Panc1 (cell line): Measurements from ENCODE around the gene VASP. TPM values are rescaled to one million over a fixed set of nuclear protein-coding genes. Genes with fewer than 3 reads are reported as not detected.

ENCODE experiments used
- ATAC-seq: fragments of 200-7000 bp; cut with Tn5 transposase; 2 replicates; pipeline ENCODE4 v1.9.1; 2020; ENCODE audit warnings: mild to moderate bottlenecking, moderate library complexity
- BruUV-seq: library from RNA; stranded (reverse); fragments of 400-500 nt; replicated peaks from 2 replicates; lab custom pipeline; 2021; lab: Mats Ljungman, UMichigan
- CTCF ChIA-PET: fragments of 300-600 bp; sonication (Branson Sonifier 250); formaldehyde crosslinking; loops from one replicate; lab custom pipeline; 2022; ENCODE audit warnings: antibody characterized with exemption; lab: Charles Lee
- POLR2A ChIA-PET: fragments of 300-600 bp; sonication (Branson Sonifier 250); formaldehyde crosslinking; loops from one replicate; lab custom pipeline; 2022; ENCODE audit warnings: antibody characterized with exemption; lab: Charles Lee
- DNase-seq: peaks from one replicate; pipeline ENCODE4 v3.0.0-alpha.2; 2010; ENCODE audit warnings: low read depth, low spot score
- H3K27ac ChIP-seq: 2 replicates; pipeline ENCODE4 v1.5.1; 2011; ENCODE audit warnings: mild to moderate bottlenecking, low read length, inconsistent platforms
- H3K27me3 ChIP-seq: fragments of 200-500 bp; sonication (Bioruptor generic); 2 replicates; pipeline ENCODE4 v1.6.0; 2014; ENCODE audit warnings: low read length, inconsistent platforms; ENCODE audit not compliant: control insufficient read depth, insufficient read depth
- H3K36me3 ChIP-seq: fragments of 200-500 bp; sonication (Bioruptor generic); 2 replicates; pipeline ENCODE4 v1.5.1; 2014; ENCODE audit warnings: inconsistent platforms, mild to moderate bottlenecking, low read length, moderate library complexity; ENCODE audit not compliant: control insufficient read depth, insufficient read depth
- H3K4me1 ChIP-seq: 2 replicates; pipeline ENCODE4 v1.5.1; 2011; ENCODE audit warnings: inconsistent platforms, mild to moderate bottlenecking, low read length, moderate library complexity; ENCODE audit not compliant: control insufficient read depth, insufficient read depth
- H3K4me3 ChIP-seq, 2 experiments: 2 replicates each; pipeline ENCODE4 v1.5.1; 2011 to 2012; ENCODE audit warnings: low read depth in 2 of 2, low read length in 2 of 2, mild to moderate bottlenecking in 2 of 2, inconsistent platforms in 1 of 2, moderate library complexity in 1 of 2
- H3K9me3 ChIP-seq: fragments of 200-500 bp; sonication (Bioruptor generic); 2 replicates; pipeline ENCODE4 v1.5.1; 2014; ENCODE audit warnings: low read depth, mild to moderate bottlenecking, inconsistent platforms, low read length, moderate library complexity; ENCODE audit not compliant: control insufficient read depth, insufficient read depth
- POLR2AphosphoS5 ChIP-seq: IDR thresholded peaks from 2 replicates; pipeline ENCODE4 v1.6.1; 2012; ENCODE audit warnings: mild to moderate bottlenecking, low read depth, low read length, moderate library complexity
- SIN3A ChIP-seq: IDR thresholded peaks from 2 replicates; pipeline ENCODE4 v1.6.1; 2012; ENCODE audit warnings: low read depth, mild to moderate bottlenecking, low read length, moderate library complexity, borderline replicate concordance; ENCODE audit not compliant: insufficient read depth
- TCF7L2 ChIP-seq: IDR thresholded peaks from 2 replicates; pipeline ENCODE4 v1.6.1; 2011; ENCODE audit warnings: mild to moderate bottlenecking, low read depth, low read length, inconsistent platforms
- in situ Hi-C: cut with HindIII; loops from 2 replicates; pipeline ENCODE4 v1.10.0; 2016; ENCODE audit warnings: low sequenced_read_pairs, low pct_unique_long_range_greater_than_20kb
- intact Hi-C: fragments of 100-400 bp; cut with micrococcal nuclease; formaldehyde crosslinking; loops from one replicate; pipeline ENCODE4 v1.10.0; 2022; ENCODE audit not compliant: unreplicated experiment
- total RNA-seq: library from RNA; stranded (reverse); gene quantifications from one replicate; pipeline ENCODE4 v1.2.1, GENCODE V29; 2021; ENCODE audit not compliant: unreplicated experiment
- TF ChIP-seq, protein P1 (sequence below): fragments of 450-650 bp; IDR thresholded peaks from 2 replicates; pipeline ENCODE4 v1.5.1; 2017; ENCODE audit warnings: mild to moderate bottlenecking
- TF ChIP-seq, protein P2 (sequence below), 2 experiments: IDR thresholded peaks; 2 replicates each; pipeline ENCODE4 v1.6.1; 2011 to 2012; ENCODE audit warnings: low read depth in 2 of 2, control low read depth in 1 of 2, low read length in 1 of 2, mild to moderate bottlenecking in 1 of 2, moderate library complexity in 1 of 2; ENCODE audit not compliant: insufficient read depth in 1 of 2

Gene VASP
- total RNA-seq, 1 experiment from 2014 or later: 101 TPM

DNA sequence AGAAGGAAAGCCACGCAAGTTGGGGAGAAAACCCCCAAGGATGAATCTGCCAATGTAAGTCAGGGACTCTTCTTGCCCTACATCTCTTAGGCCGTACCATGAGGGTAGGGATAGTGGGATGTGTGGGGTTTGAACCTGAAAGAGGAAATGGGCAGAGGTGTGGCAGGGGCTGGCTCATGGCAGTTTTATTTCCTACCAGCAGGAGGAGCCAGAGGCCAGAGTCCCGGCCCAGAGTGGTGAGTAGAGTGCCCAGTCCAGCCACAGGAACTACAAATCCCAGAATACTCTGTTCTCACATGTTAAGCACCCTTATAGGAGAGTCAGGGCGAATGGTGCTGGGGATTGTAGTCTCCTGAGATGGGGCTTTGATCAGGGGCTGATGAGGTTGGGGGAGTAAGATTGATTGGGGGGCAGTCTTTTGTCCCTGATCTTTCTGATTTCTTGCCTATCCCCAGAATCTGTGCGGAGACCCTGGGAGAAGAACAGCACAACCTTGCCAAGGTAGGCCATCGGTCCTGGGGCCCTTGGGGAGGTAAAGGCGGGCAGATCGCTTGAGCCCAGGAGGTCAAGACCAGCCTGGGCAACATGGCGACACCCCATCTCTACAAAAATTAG is 16.5 kb downstream of the VASP start:
- Histone ChIP-seq H3K4me1 (no peaks in the 10 kb centered on the region; the same call in 1 of the 2 replicates), H3K4me3 (no peak overlapping the region), H3K27me3 (no peaks in the 10 kb centered on the region), H3K36me3 (peaks cover 8% of the 10 kb centered on the region; the same call in 1 of the 2 replicates), H3K27ac (no peak overlapping the region), H3K9me3 (no peaks in the 10 kb centered on the region)
- POLR2A ChIA-PET: no interaction called here
- ATAC-seq (peak; percentile 82), DNase-seq (peak; percentile 56)
- TF ChIP-seq, protein P1, sequence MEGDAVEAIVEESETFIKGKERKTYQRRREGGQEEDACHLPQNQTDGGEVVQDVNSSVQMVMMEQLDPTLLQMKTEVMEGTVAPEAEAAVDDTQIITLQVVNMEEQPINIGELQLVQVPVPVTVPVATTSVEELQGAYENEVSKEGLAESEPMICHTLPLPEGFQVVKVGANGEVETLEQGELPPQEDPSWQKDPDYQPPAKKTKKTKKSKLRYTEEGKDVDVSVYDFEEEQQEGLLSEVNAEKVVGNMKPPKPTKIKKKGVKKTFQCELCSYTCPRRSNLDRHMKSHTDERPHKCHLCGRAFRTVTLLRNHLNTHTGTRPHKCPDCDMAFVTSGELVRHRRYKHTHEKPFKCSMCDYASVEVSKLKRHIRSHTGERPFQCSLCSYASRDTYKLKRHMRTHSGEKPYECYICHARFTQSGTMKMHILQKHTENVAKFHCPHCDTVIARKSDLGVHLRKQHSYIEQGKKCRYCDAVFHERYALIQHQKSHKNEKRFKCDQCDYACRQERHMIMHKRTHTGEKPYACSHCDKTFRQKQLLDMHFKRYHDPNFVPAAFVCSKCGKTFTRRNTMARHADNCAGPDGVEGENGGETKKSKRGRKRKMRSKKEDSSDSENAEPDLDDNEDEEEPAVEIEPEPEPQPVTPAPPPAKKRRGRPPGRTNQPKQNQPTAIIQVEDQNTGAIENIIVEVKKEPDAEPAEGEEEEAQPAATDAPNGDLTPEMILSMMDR: peak; percentile 89
- no peak for TF ChIP-seq TCF7L2
- TF ChIP-seq POLR2AphosphoS5: no peak
- TF ChIP-seq SIN3A: no peak
- TF ChIP-seq, protein P2, sequence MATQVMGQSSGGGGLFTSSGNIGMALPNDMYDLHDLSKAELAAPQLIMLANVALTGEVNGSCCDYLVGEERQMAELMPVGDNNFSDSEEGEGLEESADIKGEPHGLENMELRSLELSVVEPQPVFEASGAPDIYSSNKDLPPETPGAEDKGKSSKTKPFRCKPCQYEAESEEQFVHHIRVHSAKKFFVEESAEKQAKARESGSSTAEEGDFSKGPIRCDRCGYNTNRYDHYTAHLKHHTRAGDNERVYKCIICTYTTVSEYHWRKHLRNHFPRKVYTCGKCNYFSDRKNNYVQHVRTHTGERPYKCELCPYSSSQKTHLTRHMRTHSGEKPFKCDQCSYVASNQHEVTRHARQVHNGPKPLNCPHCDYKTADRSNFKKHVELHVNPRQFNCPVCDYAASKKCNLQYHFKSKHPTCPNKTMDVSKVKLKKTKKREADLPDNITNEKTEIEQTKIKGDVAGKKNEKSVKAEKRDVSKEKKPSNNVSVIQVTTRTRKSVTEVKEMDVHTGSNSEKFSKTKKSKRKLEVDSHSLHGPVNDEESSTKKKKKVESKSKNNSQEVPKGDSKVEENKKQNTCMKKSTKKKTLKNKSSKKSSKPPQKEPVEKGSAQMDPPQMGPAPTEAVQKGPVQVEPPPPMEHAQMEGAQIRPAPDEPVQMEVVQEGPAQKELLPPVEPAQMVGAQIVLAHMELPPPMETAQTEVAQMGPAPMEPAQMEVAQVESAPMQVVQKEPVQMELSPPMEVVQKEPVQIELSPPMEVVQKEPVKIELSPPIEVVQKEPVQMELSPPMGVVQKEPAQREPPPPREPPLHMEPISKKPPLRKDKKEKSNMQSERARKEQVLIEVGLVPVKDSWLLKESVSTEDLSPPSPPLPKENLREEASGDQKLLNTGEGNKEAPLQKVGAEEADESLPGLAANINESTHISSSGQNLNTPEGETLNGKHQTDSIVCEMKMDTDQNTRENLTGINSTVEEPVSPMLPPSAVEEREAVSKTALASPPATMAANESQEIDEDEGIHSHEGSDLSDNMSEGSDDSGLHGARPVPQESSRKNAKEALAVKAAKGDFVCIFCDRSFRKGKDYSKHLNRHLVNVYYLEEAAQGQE (IDR thresholded peaks at IDR 0.05; ENCODE audit: insufficient read depth in 1 of 2, low read depth in 2 of 2, low read length in 1 of 2): no peak
- CTCF ChIA-PET: no interaction called here
- no TSS peak for BruUV-seq
- in situ Hi-C loops: no loop called here
- intact Hi-C loops: no loop called here

GRCh38 chr19:45524575-45525129 is 17.4 kb downstream of the VASP start:
- Histone ChIP-seq H3K4me3 (no peak overlapping the region), H3K27ac (no peak overlapping the region), H3K36me3 (peaks cover 8% of the 10 kb centered on the region; the same call in 1 of the 2 replicates), H3K4me1 (no peaks in the 10 kb centered on the region; the same call in 1 of the 2 replicates), H3K27me3 (no peaks in the 10 kb centered on the region), H3K9me3 (no peaks in the 10 kb centered on the region)
- intact Hi-C loops (no loop called here), in situ Hi-C loops (no loop called here)
- ATAC-seq: no peak
- CTCF ChIA-PET: no interaction called here
- TF ChIP-seq, protein P1: no peak
- no peak for DNase-seq
- POLR2A ChIA-PET: no interaction called here
- BruUV-seq: no TSS peak
